SH-SY5Y (cell line): ENCODE measurements around the gene PELI1.

ENCODE experiments used
- GATA2 ChIP-seq: IDR thresholded peaks from 2 replicates; pipeline ENCODE4 v1.6.1; 2011; ENCODE audit warnings: mild to moderate bottlenecking, low read depth, low read length
- GATA3 ChIP-seq: IDR thresholded peaks from 2 replicates; pipeline ENCODE4 v1.6.1; 2011; ENCODE audit warnings: low read depth, mild to moderate bottlenecking, low read length, moderate library complexity

DNA sequence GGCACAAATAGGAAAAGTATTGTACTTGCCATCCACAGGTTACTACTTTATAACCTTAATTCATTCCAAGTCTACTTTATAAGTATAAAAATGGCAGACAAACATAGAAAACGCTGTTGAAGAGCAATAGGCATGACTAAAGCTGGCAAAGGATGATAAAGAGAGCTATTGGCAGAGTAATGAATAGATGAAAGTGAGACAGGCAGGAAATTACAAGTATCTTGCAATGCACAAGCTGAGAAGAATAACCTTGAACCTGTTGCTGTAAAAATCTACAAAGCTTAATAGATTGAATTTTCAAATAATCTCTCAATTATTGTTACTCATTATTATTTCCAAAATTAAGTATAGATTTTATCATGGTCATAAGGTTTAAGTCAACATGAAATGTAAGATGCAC, 8.8 kb downstream of the PELI1 start:
- TF ChIP-seq GATA2 (no peak), GATA3 (no peak)
